KBM-7 (cell line): ENCODE results near the gene ALG8.
"Not testable (repeated sequence)": the region's sequence is repeated elsewhere in the genome, so short reads cannot be mapped to it uniquely, and the experiment has no call there.

Source experiments
- DNase-seq: peaks from one replicate; pipeline ENCODE4 v3.0.0-alpha.2; 2015
- in situ Hi-C: fragments of 300-500 bp; cut with MboI; formaldehyde crosslinking; loops from 2 replicates; pipeline ENCODE4 v1.14.3; 2020; ENCODE audit warnings: low sequenced_read_pairs, low pct_unique_long_range_greater_than_20kb, mixed read lengths

Gene ALG8

DNA sequence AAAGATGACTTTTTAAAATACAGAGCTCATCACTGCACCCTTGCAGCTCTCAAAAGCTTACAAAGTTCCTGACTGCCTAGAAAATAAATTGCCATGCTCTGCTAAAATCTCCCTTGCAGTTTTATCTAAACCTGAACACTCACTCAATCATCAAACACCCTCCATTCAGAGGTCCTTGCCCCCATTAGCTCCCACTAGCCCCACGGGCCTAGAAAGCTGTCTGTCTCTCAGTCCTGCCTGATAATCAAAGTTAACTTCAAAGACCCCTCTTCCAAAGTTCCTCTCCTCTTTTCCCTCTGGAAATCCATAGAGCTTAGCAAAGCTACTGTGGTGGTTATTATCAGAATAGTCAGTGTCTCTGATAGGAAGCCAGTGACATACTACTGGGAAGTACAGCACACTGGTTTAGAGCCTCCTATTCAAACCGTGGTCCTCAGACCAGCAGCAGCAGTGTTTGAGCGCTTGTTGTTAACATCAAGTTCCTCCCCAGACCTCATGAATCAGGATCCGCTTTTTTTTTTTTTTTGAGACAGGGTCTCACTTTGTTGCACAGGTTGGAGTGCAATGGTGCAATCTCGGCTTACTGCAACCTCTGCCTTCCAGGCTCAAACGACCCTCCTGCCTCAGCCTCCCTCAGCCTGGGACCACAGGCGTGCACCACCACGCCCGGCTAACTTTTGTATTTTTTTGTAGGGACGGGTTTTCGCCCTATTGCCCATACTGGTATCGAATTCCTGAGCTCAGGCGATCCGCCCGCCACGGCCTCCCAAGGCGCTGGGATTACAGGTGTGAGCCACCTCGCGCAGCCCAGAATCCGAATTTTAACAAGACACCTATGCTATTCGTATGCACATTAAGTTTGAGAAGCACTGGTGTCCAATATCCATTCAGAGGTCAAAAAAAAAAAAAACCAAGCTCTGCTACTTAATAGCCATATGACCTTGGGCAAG, 60.9 kb downstream of the ALG8 start:
- peak; percentile 46 for DNase-seq
- in situ Hi-C loops, result no loop called here

DNA sequence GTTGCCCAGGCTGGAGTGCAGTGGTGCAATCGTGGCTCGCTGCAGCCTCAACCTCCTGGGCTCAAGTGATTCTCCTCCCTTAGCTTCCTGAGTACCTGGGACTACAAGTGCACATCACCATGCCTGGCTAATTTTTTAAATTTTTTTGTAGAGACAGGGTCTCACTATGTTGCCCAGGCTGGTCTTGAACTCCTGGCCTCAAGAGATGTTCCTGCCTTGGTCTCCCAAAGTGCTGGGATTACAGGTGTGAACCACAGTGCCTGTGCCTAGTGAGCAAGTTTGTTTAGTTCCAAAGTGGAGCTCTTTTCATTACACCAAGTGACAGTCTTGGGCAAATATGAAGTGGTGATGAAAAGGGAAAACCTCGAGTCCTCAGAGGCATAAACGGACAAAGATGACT, 61.8 kb downstream of the ALG8 start:
- in situ Hi-C loops, DNase-seq: not testable (repeated sequence)

DNA sequence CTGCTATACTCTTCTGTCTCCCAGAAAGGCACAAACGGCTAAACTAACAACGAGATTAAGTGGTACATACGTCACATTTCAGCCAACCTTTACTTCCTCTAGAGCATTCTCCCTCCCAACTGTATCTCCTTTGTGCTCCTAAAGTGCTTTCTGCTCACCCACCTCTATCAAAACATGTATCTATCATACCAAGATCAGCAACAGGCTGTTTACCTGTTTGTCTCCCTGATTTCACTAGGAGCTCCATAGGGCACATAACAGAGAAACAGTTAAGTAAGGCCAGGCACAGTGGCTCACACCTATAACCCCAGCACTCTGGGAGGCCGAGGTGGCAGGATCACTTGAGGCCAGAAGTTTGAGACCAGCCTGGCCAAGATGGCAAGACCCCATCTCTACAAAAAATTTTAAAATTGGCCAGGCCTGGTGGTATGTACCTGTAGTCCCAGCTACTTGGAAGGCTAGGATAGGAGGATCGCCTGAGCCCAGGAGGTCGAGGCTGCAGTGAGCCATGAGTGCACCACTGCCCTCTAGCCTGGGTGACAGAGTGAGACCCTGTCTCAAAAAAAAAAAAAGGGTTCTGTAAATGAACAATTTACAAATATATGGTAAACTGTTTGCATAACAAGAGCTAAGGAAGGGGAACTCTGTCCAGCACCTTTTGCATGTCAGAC, 62.6 kb downstream of the ALG8 start:
- DNase-seq, result no peak
- in situ Hi-C loops, result no loop called here

DNA sequence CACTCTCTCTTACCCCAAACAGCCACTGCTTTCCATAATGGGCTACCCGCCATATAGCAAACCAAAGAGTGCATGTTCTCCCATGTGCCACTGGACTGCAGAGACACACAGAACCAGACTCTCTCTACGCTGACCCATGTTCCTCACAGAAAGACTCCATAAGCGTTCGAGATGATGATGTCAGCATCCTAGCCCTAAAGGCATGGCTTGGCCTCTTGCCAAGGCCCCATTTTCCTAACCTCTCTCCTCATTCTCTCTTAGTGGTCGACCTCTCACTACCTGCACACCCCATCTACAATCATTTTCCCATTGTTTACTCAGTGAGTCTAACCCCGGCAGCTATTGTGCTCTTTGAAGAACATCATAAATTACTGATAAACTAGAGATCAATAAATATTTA, 64.7 kb downstream of the ALG8 start:
- in situ Hi-C loops, result no loop called here
- no peak for DNase-seq

DNA sequence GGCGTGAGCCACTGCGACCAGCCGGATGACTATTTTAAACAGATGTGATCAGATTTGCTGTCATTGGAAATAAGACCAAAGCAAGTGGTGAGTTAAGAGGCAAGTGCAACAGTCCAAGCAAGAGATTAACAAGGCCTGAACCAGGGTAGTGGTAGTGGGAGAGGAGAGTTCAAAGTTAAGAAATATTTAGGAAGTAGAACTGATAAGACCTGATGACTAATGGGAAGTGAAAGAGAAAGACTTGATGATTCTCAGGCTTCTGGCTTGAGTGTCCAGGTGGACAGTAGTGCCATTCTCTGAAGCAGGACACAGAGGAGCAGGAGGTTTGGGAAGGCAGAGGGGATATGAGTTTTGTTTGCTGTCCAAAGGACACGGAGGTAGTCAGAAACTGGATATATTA, 67.0 kb downstream of the ALG8 start:
- in situ Hi-C loops, result no loop called here
- no peak for DNase-seq

DNA sequence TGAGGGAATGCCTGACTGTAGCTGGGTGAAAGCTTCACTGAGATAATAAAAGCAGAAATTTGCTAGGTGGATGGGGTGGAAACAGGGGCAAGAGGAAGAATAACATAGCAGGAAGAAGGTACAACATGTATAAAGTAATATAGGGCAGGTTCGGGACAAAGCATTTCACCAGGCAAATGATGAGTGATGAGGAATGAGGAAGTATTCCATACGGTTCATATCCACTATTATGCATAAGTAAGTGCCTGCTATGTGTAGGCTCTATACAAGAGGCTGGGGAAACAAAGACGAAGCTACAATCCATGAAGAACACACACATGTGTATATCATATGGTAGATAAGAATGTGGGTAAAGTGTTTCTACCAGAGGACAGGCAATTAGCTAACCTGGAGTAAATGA, 67.7 kb downstream of the ALG8 start:
- DNase-seq, result no peak
- in situ Hi-C loops, result no loop called here

DNA sequence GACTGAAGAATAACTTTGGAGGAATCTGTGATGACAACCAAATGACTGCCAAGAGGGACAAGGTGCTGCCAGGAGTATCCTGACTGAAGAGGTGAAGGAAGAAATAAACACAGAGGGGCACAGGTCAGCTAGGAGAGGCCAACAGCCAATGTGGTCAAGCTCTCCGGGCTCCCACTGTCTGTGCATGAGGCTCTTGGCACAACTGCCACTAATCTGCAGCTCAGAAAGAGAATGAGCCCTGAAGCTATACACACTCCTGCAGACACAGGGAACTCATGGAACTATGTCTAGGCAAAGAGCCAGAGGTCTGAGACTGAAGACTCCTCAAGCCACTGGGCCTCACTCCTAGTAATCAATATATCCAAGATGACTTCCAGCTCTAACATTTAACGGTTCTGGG, 68.8 kb downstream of the ALG8 start:
- in situ Hi-C loops, result no loop called here
- no peak for DNase-seq

DNA sequence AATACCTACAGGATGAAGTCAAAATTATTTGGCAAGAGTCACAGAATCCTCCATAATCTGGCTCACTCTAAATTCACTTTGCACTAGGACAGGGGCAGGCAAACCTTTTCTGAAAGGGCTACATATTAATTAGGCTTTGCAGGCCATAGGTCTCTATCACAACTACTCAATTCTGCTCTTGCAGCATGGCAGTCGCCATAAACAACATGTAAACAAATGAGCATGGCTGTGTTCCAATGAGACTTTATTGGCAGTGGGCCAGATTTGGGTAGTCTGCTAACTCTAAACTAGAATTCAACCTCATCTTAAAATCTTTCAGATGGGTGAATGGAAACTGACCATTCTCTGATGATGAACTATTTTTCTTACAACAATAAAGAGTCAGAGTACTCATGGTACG, 70.0 kb downstream of the ALG8 start:
- no peak for DNase-seq
- in situ Hi-C loops, result no loop called here

DNA sequence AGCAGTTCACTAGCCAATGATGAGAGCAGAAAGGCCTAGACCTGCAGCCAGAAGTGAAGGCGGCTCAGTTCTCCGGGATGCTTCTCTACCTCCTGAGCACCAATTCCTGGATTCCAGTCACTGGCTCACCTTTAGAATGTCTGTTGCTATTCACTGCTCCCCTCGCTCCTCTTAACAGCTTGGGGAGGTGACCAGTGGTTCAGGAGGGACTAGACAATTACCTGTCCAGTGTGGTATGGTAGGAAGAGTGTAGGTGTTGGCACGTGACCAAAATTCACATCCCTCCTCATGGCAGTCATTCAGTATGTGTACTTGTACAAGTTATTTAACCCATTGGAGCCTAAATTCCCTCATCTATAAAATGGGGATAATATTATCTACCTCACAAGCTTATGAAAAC, 71.7 kb downstream of the ALG8 start:
- in situ Hi-C loops, result no loop called here
- DNase-seq, result no peak

DNA sequence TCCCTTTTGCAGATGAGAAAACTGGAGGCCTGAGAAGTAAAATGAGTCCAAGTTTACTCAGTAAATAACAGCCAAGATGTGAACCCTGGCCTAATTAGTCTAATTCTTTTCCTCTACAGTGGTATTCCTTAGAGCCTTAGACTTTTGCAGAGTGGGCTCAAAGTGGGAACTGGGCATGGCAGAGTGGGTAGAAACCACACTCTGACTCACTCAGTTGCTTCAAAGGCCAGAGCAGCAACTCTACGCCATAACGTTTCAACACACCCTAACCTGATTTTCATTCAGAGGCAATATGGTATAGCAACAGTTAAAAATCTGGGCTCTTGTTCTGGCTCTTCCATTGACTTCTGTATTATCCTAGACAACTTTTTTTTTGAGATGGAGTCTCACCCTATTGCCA, 73.0 kb downstream of the ALG8 start:
- in situ Hi-C loops, result no loop called here
- no peak for DNase-seq

DNA sequence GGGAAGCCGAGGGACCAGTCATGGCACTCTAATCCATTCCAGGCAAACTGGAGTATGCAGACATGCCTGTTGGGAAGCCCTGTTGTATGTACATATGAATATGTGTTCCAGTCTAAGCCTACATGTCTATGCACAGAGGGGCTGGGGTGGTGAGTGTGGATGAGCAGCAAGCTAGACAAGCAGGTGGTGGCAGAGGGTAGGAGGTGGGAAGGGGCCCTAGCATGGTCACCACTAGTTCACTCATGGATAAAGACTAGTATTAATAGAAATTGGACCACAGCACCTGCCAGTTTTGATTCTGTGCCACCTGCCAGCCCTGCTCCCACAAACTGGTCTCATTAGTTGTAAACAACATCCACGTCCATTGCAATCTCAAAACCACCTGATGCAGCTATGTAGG, 74.2 kb downstream of the ALG8 start:
- in situ Hi-C loops, result no loop called here
- DNase-seq, result no peak

DNA sequence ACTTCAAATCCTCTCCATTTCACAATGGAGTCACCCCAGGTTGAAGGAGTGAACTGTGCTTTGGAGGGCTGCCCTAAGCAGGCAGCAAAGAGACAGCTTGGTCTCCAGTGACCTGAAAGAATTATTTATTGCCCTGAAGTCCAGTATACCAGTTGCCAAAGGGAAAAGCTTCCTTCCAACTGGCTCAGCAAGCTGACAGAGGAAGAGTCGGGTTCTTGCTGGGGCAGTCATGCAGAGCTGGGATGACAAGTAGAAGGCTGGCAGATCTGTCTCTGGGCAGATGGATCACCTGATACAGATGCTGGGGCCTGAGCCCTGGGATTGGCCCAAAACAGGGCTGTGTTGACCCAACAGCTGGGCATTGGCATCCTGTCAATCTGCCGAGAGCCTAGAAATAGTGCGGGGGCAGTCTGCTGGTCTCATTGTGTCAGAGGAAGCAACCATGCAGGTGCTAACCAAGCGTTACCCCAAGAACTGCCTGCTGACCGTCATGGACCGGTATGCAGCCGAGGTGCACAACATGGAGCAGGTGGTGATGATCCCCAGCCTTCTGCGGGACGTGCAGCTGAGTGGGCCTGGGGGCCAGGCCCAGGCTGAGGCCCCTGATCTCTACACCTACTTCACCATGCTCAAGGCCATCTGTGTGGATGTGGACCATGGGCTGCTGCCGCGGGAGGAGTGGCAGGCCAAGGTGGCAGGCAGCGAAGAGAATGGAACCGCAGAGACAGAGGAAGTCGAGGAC, 75.8 kb downstream of the ALG8 start, which contains the start of gene THRSP:
TSS of gene THRSP (plus strand) at position 422 of the 742 bp plus-strand sequence. CDS start at position 443, 21 bp downstream.
- no peak for DNase-seq
- in situ Hi-C loops, result no loop called here

DNA sequence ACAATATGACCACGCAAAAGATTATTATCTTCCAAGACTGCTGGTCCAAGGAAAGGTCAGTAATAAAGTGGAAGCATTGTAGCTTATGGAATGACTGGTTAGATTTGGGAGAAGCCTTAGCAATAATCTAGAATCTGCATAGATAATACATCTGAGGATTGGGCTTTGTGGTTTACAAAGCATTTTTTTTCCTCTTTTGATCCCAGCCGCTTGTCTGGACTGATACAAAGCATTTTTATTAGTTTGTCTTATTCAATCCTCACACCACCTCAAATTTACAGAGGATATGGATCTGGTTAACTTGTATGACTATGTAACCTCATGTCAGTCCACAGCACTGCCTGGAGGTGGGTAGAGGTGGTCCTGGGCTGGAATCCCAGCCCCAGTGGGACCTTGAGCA, 76.8 kb downstream of the ALG8 start:
- no peak for DNase-seq
- in situ Hi-C loops, result no loop called here

DNA sequence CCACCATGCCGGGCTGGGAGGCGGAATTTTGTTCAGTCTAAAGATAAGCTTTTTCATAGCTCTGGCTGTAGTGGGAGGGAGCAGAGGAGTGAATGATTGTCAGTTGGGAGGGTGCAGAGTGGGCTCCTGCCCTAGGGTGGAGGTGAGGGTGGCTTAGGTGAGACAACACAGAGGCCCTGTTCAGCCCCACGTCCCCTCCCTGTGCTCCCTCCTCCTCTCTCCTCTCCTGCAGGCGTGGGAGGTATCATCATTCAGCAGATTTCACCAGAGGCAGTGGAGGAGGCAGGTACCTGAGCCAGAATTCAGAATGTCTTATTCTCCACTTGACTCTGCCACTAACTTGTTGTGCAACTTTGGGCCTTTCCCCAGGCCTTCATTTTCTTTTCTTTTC, 77.5 kb downstream of the ALG8 start:
- in situ Hi-C loops, result no loop called here

DNA sequence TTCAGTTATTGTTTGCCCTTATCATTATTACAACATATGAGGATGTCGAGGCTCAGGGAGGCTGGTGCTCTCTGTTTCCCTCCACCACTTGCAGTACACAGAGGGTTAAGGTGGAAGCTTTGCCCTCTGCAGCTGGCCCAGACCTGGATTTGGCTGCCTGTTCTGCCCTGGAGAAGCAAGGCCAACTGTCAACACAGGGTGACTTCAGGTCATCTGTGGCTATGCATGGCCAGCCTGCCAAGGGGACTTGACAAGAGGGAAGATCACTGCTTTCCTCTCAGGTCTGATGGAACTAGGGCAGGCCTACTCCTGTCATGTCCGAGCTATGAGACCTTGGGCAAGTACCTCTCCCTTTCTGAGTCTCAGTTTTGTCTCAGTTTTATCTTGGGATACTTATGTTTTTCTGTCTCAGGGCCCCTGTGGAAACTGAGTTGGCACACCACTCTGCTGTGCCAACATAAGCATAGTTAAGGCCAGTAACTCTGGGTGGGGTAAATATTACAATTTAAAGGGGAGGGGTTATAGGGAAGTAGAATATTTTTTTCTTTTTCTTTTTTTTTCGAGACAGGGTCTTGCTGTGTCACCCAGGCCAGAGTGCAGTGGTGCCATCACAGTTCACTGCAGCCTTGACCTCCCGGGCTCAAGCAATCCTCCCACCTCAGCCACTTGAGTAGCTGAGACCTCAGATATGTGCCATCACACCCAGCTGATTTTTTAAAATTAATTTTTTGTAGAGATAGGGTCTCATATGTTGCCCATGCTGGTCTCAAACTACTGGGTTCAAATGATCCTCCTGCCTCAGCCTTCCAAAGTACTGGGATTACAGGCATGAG, 78.1 kb downstream of the ALG8 start:
- no peak for DNase-seq
- in situ Hi-C loops, result no loop called here

More for the DNA sequence above, 77.5 kb downstream of the ALG8 start:
- no peak for DNase-seq

DNA sequence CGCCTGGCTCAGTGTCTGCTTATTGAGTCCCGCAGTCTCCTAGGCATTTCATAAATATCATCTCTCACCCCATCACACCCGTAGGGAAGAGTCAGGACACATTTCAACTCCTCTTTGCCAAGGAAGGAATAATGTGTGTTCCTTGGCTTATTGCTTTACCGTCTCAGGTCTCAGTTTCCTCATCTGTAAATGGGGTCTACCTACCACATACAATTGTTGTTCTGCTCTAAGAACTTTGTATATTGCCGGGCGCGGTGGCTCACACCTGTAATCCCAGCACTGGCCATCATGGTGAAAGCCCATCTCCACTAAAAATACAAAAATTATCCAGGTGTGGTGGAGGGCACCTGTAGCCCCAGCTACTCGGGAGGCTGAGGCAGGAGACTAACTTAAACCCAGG, 78.9 kb downstream of the ALG8 start:
- DNase-seq, result no peak
- in situ Hi-C loops, result no loop called here

DNA sequence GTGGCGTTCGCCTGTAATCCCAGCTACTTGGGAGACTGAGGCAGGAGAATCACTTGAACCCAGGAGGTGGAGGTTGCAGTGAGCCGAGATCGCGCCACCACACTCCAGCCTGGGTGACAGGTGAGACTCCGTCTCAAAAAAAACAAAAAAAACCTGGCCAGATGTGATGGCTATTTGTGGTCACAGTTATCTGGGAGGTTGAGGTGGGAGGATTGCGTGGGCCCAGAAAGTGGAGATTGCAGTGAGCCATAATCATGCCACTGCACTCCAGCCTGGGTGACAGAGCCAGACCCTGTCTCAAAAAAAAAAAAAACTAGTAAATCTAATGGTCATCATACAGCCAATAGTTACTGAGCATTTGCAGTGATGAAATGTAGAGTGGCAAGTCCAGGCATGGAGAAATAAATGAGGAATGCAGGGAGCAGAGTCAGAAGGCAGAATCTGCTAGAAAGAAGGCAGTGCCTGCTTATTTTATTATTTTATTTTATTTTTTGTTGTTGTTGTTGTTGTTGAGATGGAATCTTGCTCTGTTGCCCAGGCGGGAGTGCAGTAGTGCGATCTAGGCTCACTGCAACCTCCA, 79.6 kb downstream of the ALG8 start:
- DNase-seq, in situ Hi-C loops: not testable (repeated sequence)

DNA sequence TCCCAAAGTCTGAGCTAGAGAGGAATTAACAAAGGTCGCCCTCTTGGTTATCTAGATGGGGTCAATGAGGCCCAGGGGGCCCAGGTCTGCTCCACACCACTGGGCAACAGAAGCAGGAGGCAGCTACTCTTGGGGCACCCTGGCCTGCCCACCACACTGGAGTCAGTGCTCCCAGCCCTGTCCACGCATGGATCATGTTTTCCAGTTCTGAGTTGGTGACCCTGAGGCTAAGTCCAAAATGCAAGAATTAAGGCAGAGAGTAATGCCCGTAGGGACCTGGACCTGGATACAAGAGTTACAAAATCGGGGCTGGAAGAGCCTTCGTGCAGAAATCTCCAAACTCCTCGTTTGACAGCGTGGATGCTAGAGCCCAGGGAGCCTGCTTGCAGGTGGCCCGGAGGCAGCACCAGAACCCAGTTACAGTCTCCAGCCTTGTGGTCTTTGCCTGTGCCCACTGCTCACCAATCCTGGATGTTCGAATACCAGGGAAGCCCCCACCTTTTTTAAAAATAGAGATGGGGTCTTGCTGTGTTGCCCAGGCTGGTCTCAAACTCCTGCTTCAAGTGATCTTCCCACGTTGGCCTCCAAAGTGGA, 81.9 kb downstream of the ALG8 start:
- in situ Hi-C loops, result no loop called here
- no peak for DNase-seq
